ENCODE results near the gene ADGRD2.

DNA sequence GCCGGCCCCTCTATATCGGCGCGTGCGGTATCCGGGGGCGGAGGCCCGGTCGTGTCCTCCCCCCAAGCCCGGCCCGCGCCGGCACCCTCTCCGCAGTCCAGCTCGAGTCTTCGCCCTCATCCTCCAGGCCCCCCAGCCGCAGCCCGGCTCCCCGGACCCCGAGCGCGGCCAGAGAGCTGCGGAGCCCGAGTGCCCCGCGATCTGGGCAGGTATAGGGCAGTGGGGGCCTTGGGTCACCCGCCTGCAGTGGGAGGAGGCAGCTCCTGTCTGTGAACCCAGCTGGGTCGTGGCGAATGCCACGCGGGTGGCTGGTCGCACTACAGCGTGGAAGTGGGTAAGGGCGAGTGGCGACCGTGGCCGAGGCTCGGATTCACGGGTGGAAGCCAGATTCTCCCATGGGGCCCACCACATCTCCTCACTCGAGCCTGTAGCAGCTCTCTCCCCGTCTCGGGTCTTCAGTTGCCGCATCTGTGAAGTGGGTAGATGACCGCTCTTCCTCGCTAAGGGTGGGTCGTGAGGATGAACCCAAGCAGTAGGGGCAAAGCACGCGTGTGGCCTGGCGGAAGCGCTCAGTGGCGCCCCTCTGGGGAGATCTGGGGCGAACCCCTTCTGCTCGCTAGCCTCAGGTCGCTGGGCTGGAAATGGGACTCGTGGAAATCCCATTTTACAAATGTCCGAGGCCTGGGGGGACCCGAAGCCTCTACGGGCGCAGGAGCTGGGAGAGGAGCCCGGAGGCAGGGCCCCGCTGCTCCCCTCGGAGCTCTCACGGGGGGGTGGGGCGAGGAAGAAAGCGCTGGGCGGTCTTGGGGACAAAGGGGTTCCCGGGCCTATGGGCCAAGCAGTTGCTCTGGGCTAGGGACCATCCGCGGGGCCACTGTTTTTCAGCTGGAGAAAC lies 55.0 kb downstream of the ADGRD2 start:
- TF ChIP-seq POLR2A (IDR thresholded peaks at IDR 0.05): no peak
- no peak for TF ChIP-seq CTCF (IDR thresholded peaks at IDR 0.05)

Measured in Peyer's patch (tissue), 4 donors.